Measurements from ENCODE around the gene SARS2. TPM values are rescaled to one million over a fixed set of nuclear protein-coding genes. Genes with fewer than 3 reads are reported as not detected.

The SARS2 gene
- total RNA-seq, 5 donors from 2014 or later (not counting 1 experiment from before 2014, with no cell fraction given) = 22.0 to 33.5 (median 26.0) TPM

DNA sequence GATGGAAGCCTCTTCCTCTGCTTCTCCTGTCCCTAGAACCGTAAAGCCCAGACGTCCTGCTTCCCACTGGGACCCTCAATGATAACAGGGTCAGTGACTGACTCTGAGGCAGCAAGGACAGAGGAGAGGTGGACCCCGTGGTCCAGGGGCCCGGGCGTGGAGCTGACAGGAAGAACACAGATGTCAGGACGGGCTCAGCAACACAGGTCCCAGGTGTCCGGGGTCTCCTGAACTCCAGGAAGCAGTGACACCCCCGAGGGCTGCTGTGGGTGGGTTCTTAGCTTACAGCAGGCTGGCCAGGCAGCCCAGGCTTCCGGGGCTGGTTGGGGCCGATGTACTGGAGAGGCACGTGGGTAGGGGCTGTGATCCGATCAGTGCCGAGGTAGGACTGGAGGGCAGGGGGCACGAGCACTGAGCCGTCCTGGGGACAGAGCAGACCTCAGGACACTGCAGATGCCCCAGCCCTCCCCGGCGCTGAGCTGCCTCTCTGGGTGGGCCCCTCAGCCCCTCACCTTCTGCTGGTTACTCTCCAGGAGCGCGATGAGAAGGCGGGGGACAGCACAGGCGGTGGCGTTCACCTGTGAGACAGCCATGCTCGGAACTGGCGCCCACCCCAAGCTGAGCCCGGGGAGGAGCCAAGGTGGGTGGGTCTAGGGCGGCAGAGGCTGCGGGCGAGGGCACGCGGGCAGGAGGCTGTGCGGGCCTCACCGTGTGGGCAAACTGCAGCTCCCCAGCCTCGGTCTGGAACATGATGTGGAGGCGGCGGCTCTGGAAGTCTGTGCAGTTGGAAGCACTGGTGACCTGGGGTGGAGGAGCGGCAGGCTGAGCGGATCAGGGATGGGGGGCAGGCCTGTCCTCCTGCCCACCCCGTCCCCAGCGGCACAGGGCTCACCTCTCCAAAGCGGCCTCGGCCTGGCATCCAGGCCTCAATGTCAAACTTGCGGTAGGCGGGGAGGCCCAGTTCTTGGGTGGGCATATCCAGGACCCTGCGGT lies 14.9 kb downstream of the SARS2 start:
- Histone ChIP-seq H3K9me3 (no peaks in the 10 kb centered on the region), H3K27ac (ENCODE audit: low read length) (no peak overlapping the region), H3K4me3 (ENCODE audit: control insufficient read depth in 1 of 2, extremely low read depth in 1 of 2, low read length in 1 of 2) (no peak overlapping the region), H3K36me3 (ENCODE audit: control insufficient read depth in 2 of 2, extremely low read depth in 1 of 2, insufficient read depth in 1 of 2, low read length in 1 of 2) (peaks cover 0 to 5% of the 10 kb centered on the region in 2 donors), H3K4me1 (ENCODE audit: control insufficient read depth in 1 of 2, extremely low read depth in 1 of 2, insufficient read depth in 2 of 2, low read length in 2 of 2) (no peaks in the 10 kb centered on the region), H3K27me3 (replicated peaks in 1 of 2; ENCODE audit: control insufficient read depth in 2 of 2, extremely low read depth in 1 of 2, insufficient read depth in 2 of 2, low read length in 1 of 2) (peaks cover 0 to 13% of the 10 kb centered on the region in 2 experiments)
- ATAC-seq (replicated peaks in 1 of 4) (no peak), DNase-seq (no peak)
- peaks cover 0 to 2% (median 0%) of the 10 kb centered on the region in 3 donors for H3K4me1 Mint-ChIP-seq
- ChIA-PET CTCF (no interaction called here), POLR2A (no interaction called here)
- no peak overlapping the region for H3K27ac Mint-ChIP-seq
- H3K9me3 Mint-ChIP-seq = no peaks in the 10 kb centered on the region
- no peaks in the 10 kb centered on the region for H3K27me3 Mint-ChIP-seq
- H3K4me3 Mint-ChIP-seq = no peak overlapping the region
- WGBS (ENCODE audit: insufficient coverage) = 96% methylated on average over 40 of the region's 44 CpGs
- no peaks in the 10 kb centered on the region for H3K36me3 Mint-ChIP-seq

DNA sequence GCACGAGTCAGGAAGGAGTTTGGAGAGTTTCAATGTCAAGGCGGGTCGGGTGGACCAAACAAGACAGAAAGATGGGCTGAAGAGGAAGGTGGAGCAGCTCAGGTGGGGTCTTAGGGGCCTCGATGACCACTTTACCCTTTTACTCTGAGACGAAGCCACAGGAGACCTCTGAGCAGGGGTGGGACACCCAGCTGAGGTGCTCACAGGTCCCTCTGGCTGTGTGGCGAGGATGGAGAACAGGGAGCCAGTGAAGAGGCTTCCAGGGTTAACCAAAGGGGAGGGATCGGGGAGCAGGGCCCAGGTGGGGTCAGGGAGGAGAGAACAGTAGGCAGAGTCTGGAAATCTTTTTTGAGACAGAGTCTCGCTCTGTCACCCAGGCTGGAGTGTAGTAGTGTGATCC lies 16.6 kb downstream of the SARS2 start:
- POLR2A ChIA-PET = no interaction called here
- Histone ChIP-seq H3K9me3 (no peaks in the 10 kb centered on the region), H3K4me3 (ENCODE audit: control insufficient read depth in 1 of 2, extremely low read depth in 1 of 2, low read length in 1 of 2) (no peak overlapping the region), H3K27me3 (replicated peaks in 1 of 2; ENCODE audit: control insufficient read depth in 2 of 2, extremely low read depth in 1 of 2, insufficient read depth in 2 of 2, low read length in 1 of 2) (peaks cover 0 to 15% of the 10 kb centered on the region in 2 experiments), H3K27ac (ENCODE audit: low read length) (no peak overlapping the region), H3K4me1 (ENCODE audit: control insufficient read depth in 1 of 2, extremely low read depth in 1 of 2, insufficient read depth in 2 of 2, low read length in 2 of 2) (peaks cover 0 to 5% of the 10 kb centered on the region in 2 experiments), H3K36me3 (ENCODE audit: control insufficient read depth in 2 of 2, extremely low read depth in 1 of 2, insufficient read depth in 1 of 2, low read length in 1 of 2) (peaks cover 0 to 5% of the 10 kb centered on the region in 2 donors)
- no peak overlapping the region for H3K27ac Mint-ChIP-seq
- no peaks in the 10 kb centered on the region for H3K9me3 Mint-ChIP-seq
- no peaks in the 10 kb centered on the region for H3K27me3 Mint-ChIP-seq
- peaks cover 2 to 6% (median 4%) of the 10 kb centered on the region in 3 donors for H3K4me1 Mint-ChIP-seq
- DNase-seq (no peak), ATAC-seq (replicated peaks in 1 of 4) (no peak)
- 90% methylated on average over 4 of the region's 8 CpGs for WGBS (ENCODE audit: insufficient coverage)
- CTCF ChIA-PET = interaction anchor here (0.6 to 1.3 kb wide), 3 partner anchors 16 to 520 kb away, joined by 5 to 8 read pairs (median 5); partner anchors contain the start of genes MRPS12 (in 1 of the 2) and SARS2 (in 1 of the 2)
- H3K4me3 Mint-ChIP-seq = no peak overlapping the region
- peaks cover 2% of the 10 kb centered on the region for H3K36me3 Mint-ChIP-seq

DNA sequence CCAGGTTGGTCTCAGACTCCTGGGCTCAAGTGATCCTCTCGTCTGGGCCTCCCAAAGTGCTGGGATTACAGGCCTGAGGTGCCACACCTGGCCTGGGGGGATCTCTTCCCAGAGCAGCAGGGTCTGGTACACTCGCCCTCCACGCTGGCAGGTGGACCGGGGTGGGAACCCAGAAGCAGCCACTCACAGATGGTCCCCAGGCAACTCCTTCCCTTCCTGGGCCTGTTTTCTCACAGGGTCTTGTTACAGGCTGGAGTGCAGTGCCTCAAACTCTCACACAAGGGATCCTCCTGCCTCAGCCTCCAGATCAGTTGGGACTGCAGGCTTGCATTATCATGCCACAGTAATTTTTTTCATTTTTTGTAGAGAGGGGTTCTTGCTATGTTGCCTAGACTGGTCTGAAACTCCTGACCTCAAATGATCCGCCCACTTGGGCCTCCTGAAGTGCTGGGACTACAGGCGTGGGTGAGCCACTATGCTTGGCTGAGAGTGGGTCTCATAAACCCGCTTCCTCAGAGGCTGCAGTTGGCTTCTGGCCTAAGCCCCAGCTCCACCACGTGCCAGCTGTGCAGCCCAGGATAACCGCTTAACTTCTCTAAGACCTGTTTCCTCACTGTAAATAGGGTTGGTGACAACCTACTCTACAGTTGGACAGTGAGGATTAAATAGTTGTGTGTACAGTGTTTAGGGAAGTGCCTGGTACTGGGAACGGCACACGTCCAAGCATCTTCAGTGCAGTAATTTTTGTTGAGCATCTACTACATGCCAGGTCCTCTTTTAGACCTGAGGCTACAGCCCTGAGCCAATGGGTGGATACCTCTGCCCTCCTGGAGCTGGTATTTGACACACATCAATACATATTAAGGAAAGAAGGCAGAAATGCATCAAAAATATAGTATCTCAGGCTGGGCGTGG lies 17.7 kb downstream of the SARS2 start:
- Histone ChIP-seq H3K4me1 (ENCODE audit: control insufficient read depth in 1 of 2, extremely low read depth in 1 of 2, insufficient read depth in 2 of 2, low read length in 2 of 2) (peaks cover 0 to 11% of the 10 kb centered on the region in 2 experiments), H3K9me3 (no peaks in the 10 kb centered on the region), H3K27me3 (replicated peaks in 1 of 2; ENCODE audit: control insufficient read depth in 2 of 2, extremely low read depth in 1 of 2, insufficient read depth in 2 of 2, low read length in 1 of 2) (peaks cover 0 to 15% of the 10 kb centered on the region in 2 experiments), H3K4me3 (ENCODE audit: control insufficient read depth in 1 of 2, extremely low read depth in 1 of 2, low read length in 1 of 2) (no peak overlapping the region), H3K36me3 (ENCODE audit: control insufficient read depth in 2 of 2, extremely low read depth in 1 of 2, insufficient read depth in 1 of 2, low read length in 1 of 2) (peaks cover 2 to 5% of the 10 kb centered on the region in 2 donors), H3K27ac (ENCODE audit: low read length) (no peak overlapping the region)
- ChIA-PET CTCF (no interaction called here), POLR2A (no interaction called here)
- H3K36me3 Mint-ChIP-seq = peaks cover 7% of the 10 kb centered on the region
- no peak overlapping the region for H3K4me3 Mint-ChIP-seq
- H3K27me3 Mint-ChIP-seq = no peaks in the 10 kb centered on the region
- WGBS (ENCODE audit: insufficient coverage) = 73% methylated on average over 6 of the region's 12 CpGs
- no peak for DNase-seq
- ATAC-seq (replicated peaks in 1 of 4) = no peak
- H3K9me3 Mint-ChIP-seq = no peaks in the 10 kb centered on the region
- H3K27ac Mint-ChIP-seq = no peak overlapping the region
- peaks cover 7 to 15% (median 11%) of the 10 kb centered on the region in 3 donors for H3K4me1 Mint-ChIP-seq

DNA sequence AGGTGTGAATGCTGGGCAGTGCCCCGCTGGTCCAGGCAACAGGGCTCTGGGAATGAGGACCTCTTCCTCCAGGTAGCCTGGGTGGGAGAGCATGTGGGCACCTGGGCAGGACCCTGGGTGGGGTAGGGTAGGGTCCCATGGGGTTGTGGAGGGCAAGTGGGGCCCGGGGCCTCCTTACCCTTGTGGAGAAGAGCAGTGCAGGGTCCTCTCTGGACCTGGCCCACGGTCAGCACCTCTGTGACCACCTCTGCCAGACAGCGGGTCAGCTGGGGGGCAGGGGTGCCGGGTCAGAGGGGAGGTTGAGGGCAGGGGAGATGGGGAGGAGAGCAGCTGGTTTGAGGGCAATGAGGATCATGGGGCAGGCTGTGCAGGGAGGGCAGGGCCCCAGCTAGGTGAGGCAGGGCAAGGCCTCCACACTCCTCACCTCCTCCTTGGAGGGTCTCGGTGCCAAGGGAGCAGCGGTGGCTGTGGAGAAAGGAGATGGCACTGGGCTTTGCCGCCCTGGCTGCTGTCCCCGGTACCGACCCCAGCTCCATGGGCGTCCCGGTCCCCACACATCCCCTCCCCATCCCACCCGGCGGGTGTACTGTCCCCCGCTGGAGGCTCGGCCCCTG lies 19.1 kb downstream of the SARS2 start:
- CTCF ChIA-PET = no interaction called here
- H3K27me3 Mint-ChIP-seq = no peaks in the 10 kb centered on the region
- peaks cover 0 to 15% of the 10 kb centered on the region in 2 experiments for H3K27me3 ChIP-seq (replicated peaks in 1 of 2; ENCODE audit: control insufficient read depth in 2 of 2, extremely low read depth in 1 of 2, insufficient read depth in 2 of 2, low read length in 1 of 2)
- H3K4me3 Mint-ChIP-seq = no peak overlapping the region
- peaks cover 0 to 11% of the 10 kb centered on the region in 2 experiments for H3K4me1 ChIP-seq (ENCODE audit: control insufficient read depth in 1 of 2, extremely low read depth in 1 of 2, insufficient read depth in 2 of 2, low read length in 2 of 2)
- H3K9me3 ChIP-seq = no peaks in the 10 kb centered on the region
- H3K36me3 Mint-ChIP-seq = peaks cover 19% of the 10 kb centered on the region
- POLR2A ChIA-PET = interaction anchor here in 1 of 2 donors (0.6 kb wide), 1 partner anchor 351 kb away, joined by 8 read pairs; no protein-coding TSS in a partner anchor
- no peak for ATAC-seq (replicated peaks in 1 of 4)
- H3K9me3 Mint-ChIP-seq = no peaks in the 10 kb centered on the region
- DNase-seq = no peak
- no peak overlapping the region for H3K4me3 ChIP-seq (ENCODE audit: control insufficient read depth in 1 of 2, extremely low read depth in 1 of 2, low read length in 1 of 2)
- peaks cover 5 to 15% of the 10 kb centered on the region in 2 donors for H3K36me3 ChIP-seq (ENCODE audit: control insufficient read depth in 2 of 2, extremely low read depth in 1 of 2, insufficient read depth in 1 of 2, low read length in 1 of 2)
- H3K4me1 Mint-ChIP-seq = peaks cover 7 to 20% (median 11%) of the 10 kb centered on the region in 3 donors
- H3K27ac Mint-ChIP-seq = no peak overlapping the region
- no peak overlapping the region for H3K27ac ChIP-seq (ENCODE audit: low read length)
- WGBS (ENCODE audit: insufficient coverage) = 83% methylated on average over 7 of the region's 16 CpGs

DNA sequence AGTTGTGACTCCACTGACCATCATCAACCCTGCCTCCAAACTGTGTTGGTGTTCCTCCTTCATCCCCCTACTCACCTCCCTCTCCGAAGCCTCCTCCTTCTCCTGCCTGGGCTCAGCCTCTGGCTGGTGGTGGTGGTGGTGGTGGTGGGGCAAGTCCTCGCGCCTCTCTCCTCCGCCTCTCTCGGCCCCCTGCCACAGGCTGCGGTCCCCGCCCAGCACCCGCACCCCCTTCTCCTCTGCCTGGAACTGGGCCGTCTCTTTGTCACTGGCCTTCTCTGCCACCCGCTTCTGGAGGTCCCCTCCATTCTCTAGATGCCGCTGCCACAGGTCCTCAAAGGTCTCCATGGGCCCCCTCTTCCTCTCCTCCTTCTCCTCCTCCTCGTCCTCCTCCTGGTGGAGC lies 20.1 kb downstream of the SARS2 start:
- 98% methylated on average over 6 of the region's 12 CpGs for WGBS (ENCODE audit: insufficient coverage)
- Mint-ChIP-seq H3K27me3 (no peaks in the 10 kb centered on the region), H3K27ac (no peak overlapping the region), H3K36me3 (peaks cover 19% of the 10 kb centered on the region), H3K4me1 (peaks cover 7 to 20% (median 11%) of the 10 kb centered on the region in 3 donors), H3K4me3 (no peak overlapping the region), H3K9me3 (no peaks in the 10 kb centered on the region)
- H3K27me3 ChIP-seq (replicated peaks in 1 of 2; ENCODE audit: control insufficient read depth in 2 of 2, extremely low read depth in 1 of 2, insufficient read depth in 2 of 2, low read length in 1 of 2) = peaks cover 0 to 15% of the 10 kb centered on the region in 2 experiments
- peaks cover 2 to 20% of the 10 kb centered on the region in 2 donors for H3K36me3 ChIP-seq (ENCODE audit: control insufficient read depth in 2 of 2, extremely low read depth in 1 of 2, insufficient read depth in 1 of 2, low read length in 1 of 2)
- H3K4me3 ChIP-seq (ENCODE audit: control insufficient read depth in 1 of 2, extremely low read depth in 1 of 2, low read length in 1 of 2) = no peak overlapping the region
- POLR2A ChIA-PET = no interaction called here
- peaks cover 0 to 11% of the 10 kb centered on the region in 2 experiments for H3K4me1 ChIP-seq (ENCODE audit: control insufficient read depth in 1 of 2, extremely low read depth in 1 of 2, insufficient read depth in 2 of 2, low read length in 2 of 2)
- DNase-seq = no peak
- ATAC-seq (replicated peaks in 1 of 4) = no peak
- H3K9me3 ChIP-seq = no peaks in the 10 kb centered on the region
- CTCF ChIA-PET = no interaction called here
- H3K27ac ChIP-seq (ENCODE audit: low read length) = no peak overlapping the region

Data from T-cell (primary cell).